Stimulated activated CD4-positive, alpha-beta T cell treated with anti-CD3 and anti-CD28 coated beads, Interleukin-12 subunit alpha, Interleukin-12 subunit beta, amount 100 ng/mL, for 48 hours (primary cell): ENCODE data around the gene KRTAP2-4.
"Not testable (repeated sequence)": the region's sequence is repeated elsewhere in the genome, so short reads cannot be mapped to it uniquely, and the experiment has no call there.

Source experiments
- DNase-seq, 3 donors: peaks; one replicate each; pipeline ENCODE4 v3.0.0-alpha.2; 2020; ENCODE audit warnings: low read depth in 2 of 3, low spot score in 1 of 3

KRTAP2-4 gene

GRCh38 chr17:41037853-41038350 is 27.8 kb downstream of the KRTAP2-4 start:
- no peak for DNase-seq

DNA sequence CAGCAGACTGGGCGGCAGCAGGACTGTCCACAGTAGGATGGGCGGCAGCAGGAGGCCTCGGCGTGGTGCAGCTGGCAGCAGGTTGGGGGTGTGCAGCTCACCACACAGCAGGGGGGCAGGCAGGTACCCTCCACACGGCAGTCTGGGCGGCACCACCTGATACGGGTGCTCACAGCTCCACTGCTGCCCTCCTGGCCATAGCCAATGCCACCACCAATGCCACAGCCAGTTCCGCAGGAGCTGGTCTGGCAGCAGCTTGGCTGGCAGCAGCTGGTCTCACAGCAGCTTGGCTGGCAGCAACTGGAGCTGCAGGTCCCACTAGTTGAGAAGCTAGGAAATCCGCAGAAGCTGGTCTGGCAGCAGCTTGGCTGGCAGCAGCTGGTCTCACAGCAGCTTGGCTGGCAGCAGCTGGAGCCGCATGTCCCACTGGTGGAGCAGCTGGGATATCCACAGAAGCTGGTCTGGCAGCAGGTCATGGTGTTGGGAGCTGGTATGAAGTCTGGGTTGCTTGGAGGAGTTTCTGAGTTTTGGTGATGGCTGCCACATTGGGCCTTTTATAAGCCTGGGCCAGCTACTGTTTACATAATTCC is 31.2 kb downstream of the KRTAP2-4 start, which contains the start of gene KRTAP1-3:
Gene KRTAP1-3, minus strand, starts transcription at position 529 of the 590 bp plus-strand sequence. Its CDS starts 53 bp downstream, at position 476.
- DNase-seq = not testable (repeated sequence)

- no peak for DNase-seq
Observed at GRCh38 chr17:41029633-41030245, 35.9 kb downstream of the KRTAP2-4 start, which contains the start of gene KRTAP1-4. TSS of gene KRTAP1-4 (minus strand) at chr17:41030195. CDS start at chr17:41030078, 117 bp downstream.

- DNase-seq = no peak
Observed at GRCh38 chr17:41026715-41027471, 38.8 kb downstream of the KRTAP2-4 start, which contains the start of gene KRTAP1-5. TSS of gene KRTAP1-5 (minus strand) at chr17:41027208. CDS start at chr17:41027155, 53 bp downstream.

GRCh38 chr17:41024697-41025096 is 41.0 kb downstream of the KRTAP2-4 start:
- no peak for DNase-seq

- no peak for DNase-seq
Observed at GRCh38 chr17:41020336-41020735, 45.3 kb downstream of the KRTAP2-4 start.

DNA sequence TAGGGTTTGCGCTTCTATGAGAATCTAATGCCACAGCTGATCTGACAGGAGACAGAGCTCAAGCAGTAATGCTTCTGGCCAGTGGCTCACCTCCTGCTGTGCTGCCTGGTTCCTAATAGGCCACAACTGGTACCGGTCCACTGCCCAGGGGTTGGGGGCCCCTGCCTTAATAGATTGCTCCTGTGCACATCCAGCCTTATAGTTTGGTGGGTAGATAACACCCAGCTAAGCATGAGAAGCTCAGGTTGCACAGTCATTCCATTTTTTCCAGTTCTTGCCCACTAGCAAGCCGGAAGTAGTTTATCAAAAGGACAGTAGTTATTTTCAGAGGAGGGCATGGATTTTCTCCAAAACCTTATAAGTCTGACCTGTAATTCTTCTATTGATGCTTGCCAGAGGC is 46.3 kb downstream of the KRTAP2-4 start:
- DNase-seq = no peak

- no peak for DNase-seq
Observed at GRCh38 chr17:41018541-41018940, 47.1 kb downstream of the KRTAP2-4 start.

DNA sequence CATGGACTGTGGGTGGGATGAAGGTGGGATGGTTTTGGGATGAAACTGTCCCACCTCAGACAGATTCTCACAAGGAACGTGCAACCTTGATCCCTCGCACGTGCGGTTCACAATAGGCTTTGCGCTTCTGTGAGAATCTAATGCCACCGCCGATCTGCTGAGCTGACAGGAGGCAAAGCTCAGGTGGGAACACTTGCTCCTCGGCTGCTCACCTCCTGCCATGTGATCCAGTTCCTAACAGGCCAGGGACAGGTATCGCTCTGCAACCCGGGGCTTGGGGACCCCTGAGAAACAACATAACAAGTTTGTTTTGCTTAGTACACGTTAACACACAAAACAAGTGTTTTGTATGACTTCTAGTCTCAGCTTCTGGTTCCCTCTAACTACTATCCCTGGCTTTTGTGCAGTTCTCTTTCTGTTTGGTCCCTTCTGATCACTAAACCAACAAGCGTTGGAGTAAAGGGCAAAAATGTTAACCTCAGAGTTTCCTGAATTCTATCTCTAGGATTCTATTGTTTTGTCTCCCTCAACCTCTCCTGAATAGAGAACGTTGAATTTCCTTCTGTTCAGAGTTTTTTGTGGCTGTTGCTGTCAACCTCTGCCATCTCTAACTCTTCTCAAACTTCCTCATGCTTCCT is 49.0 kb downstream of the KRTAP2-4 start:
- DNase-seq = no peak

DNA sequence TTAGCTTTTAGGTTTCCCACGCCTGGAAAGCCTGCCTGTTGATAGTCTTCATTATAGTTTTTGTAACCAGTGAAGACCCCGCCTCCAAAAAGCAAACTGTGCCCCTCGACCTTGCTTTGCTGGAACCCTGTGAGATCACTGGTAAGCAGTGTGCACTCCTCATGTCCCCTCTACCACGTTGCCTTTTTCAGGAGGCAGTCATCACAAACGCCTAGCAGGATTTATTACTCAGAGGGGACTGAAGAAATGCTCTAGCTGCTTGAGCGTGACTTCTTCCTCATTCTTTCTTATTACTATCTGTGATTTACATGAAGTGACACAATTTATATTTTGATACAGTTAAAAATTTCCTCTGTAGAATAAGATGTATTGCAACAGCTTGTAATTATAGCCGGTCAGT is 50.2 kb downstream of the KRTAP2-4 start:
- DNase-seq = no peak
